IMR-90 (cell line): ENCODE results near the gene GFRA3.
A peak's percentile ranks its signal among the peaks of the same experiment; 100 is the strongest.

Experiments
- BHLHE40 ChIP-seq: fragments of 150-350 bp; IDR thresholded peaks from 2 replicates; pipeline ENCODE4 v1.6.1; 2016; ENCODE audit warnings: mild to moderate bottlenecking, low read depth, low read length
- CEBPB ChIP-seq: IDR thresholded peaks from 2 replicates; pipeline ENCODE4 v1.6.1; 2012; ENCODE audit warnings: low read depth, low read length, improper control_type of control experiment
- FOS ChIP-seq: fragments of 150-350 bp; IDR thresholded peaks from 2 replicates; pipeline ENCODE4 v1.6.1; 2016; ENCODE audit warnings: low read depth, low read length
- MAZ ChIP-seq: IDR thresholded peaks from 2 replicates; pipeline ENCODE4 v1.6.1; 2012; ENCODE audit warnings: low read depth, mild to moderate bottlenecking, low read length, improper control_type of control experiment, moderate library complexity, borderline replicate concordance
- MXI1 ChIP-seq: IDR thresholded peaks from 2 replicates; pipeline ENCODE4 v1.6.1; 2012; ENCODE audit warnings: low read depth, mild to moderate bottlenecking, low read length, moderate library complexity, borderline replicate concordance
- NFE2L2 ChIP-seq: fragments of 150-350 bp; IDR thresholded peaks from 2 replicates; pipeline ENCODE4 v1.6.1; 2016; ENCODE audit warnings: low read depth, mild to moderate bottlenecking, low read length
- POLR2A ChIP-seq: IDR thresholded peaks from 2 replicates; pipeline ENCODE4 v1.6.1; 2012; ENCODE audit warnings: mild to moderate bottlenecking, low read depth, low read length
- RAD21 ChIP-seq: IDR thresholded peaks from 2 replicates; pipeline ENCODE4 v1.6.1; 2012; ENCODE audit warnings: low read length, improper control_type of control experiment
- RCOR1 ChIP-seq: IDR thresholded peaks from 2 replicates; pipeline ENCODE4 v1.6.1; 2012; ENCODE audit warnings: mild to moderate bottlenecking, low read length, improper control_type of control experiment; ENCODE audit not compliant: insufficient replicate concordance
- SMC3 ChIP-seq: fragments of 150-350 bp; IDR thresholded peaks from 2 replicates; pipeline ENCODE4 v1.6.1; 2016; ENCODE audit warnings: low read depth, mild to moderate bottlenecking, antibody characterized with exemption, low read length, moderate library complexity
- TF ChIP-seq, protein P1 (sequence below): conservative IDR thresholded peaks from 2 replicates; pipeline ENCODE4 v1.5.1; 2012; ENCODE audit warnings: mild to moderate bottlenecking, low read depth, low read length, improper control_type of control experiment
- TF ChIP-seq, protein P2 (sequence below): fragments of 150-350 bp; IDR thresholded peaks from 2 replicates; pipeline ENCODE4 v1.6.1; 2017; ENCODE audit warnings: mild to moderate bottlenecking, antibody characterized with exemption, low read length, low read depth

DNA sequence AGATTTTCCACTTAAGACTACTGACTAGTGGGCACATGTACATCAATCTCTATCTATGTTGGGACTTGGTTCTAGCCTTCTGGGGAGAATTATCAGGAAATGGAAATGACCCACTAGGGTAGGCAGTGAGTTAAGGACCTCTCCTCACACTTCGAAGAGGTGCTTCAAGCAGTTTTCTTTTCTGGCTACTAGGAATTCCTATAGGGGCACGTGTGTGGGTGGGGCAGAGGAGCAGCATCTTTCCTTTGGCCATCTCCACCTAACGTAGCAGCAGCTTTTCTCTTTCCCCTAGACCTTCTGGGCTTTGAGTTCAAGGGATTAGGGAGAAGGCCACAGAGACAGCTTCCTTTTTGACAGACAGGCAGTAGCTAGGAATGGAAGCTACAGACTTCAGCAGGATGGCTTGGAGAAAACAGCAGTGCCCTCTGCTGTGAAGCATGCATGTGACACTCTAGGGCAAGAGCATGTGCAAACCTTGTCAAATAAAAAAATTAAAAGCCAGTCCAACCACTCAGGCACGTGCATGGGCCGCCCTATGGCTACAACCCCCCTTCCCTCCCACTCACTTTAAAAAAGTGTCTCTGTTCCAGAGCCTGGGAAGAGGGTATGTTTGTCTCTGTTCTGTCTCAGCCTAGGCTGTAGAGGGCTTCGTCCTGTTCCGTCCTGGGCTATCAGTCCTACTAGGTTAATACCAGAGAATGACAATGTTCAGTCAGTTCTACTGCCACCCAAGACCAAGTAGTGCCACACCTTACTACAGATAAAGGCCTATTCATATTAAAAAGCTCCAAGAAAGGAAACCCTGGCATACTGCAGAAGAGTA, 8.7 kb upstream of the GFRA3 start:
- no peak for TF ChIP-seq MXI1
- TF ChIP-seq, protein P1, sequence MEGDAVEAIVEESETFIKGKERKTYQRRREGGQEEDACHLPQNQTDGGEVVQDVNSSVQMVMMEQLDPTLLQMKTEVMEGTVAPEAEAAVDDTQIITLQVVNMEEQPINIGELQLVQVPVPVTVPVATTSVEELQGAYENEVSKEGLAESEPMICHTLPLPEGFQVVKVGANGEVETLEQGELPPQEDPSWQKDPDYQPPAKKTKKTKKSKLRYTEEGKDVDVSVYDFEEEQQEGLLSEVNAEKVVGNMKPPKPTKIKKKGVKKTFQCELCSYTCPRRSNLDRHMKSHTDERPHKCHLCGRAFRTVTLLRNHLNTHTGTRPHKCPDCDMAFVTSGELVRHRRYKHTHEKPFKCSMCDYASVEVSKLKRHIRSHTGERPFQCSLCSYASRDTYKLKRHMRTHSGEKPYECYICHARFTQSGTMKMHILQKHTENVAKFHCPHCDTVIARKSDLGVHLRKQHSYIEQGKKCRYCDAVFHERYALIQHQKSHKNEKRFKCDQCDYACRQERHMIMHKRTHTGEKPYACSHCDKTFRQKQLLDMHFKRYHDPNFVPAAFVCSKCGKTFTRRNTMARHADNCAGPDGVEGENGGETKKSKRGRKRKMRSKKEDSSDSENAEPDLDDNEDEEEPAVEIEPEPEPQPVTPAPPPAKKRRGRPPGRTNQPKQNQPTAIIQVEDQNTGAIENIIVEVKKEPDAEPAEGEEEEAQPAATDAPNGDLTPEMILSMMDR = peak; percentile 64
- TF ChIP-seq CEBPB = no peak
- no peak for TF ChIP-seq NFE2L2
- no peak for TF ChIP-seq FOS
- TF ChIP-seq POLR2A = no peak
- TF ChIP-seq MAZ = no peak
- TF ChIP-seq RCOR1 = no peak
- peak; percentile 91 for TF ChIP-seq BHLHE40
- TF ChIP-seq RAD21 = peak; percentile 67
- TF ChIP-seq, protein P2, sequence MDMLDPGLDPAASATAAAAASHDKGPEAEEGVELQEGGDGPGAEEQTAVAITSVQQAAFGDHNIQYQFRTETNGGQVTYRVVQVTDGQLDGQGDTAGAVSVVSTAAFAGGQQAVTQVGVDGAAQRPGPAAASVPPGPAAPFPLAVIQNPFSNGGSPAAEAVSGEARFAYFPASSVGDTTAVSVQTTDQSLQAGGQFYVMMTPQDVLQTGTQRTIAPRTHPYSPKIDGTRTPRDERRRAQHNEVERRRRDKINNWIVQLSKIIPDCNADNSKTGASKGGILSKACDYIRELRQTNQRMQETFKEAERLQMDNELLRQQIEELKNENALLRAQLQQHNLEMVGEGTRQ = no peak; the same call in 1 of the 2 replicates
- peak; percentile 62 for TF ChIP-seq SMC3
